HG02885 (cell line): ENCODE measurements around the gene BLOC1S3.

Source experiments
- ATAC-seq: cut with Tn5 transposase; IDR thresholded peaks from one replicate; pipeline ENCODE4 v1.9.1; 2021; ENCODE audit warnings: mild to moderate bottlenecking; ENCODE audit not compliant: unreplicated experiment, poor library complexity

The BLOC1S3 gene

DNA sequence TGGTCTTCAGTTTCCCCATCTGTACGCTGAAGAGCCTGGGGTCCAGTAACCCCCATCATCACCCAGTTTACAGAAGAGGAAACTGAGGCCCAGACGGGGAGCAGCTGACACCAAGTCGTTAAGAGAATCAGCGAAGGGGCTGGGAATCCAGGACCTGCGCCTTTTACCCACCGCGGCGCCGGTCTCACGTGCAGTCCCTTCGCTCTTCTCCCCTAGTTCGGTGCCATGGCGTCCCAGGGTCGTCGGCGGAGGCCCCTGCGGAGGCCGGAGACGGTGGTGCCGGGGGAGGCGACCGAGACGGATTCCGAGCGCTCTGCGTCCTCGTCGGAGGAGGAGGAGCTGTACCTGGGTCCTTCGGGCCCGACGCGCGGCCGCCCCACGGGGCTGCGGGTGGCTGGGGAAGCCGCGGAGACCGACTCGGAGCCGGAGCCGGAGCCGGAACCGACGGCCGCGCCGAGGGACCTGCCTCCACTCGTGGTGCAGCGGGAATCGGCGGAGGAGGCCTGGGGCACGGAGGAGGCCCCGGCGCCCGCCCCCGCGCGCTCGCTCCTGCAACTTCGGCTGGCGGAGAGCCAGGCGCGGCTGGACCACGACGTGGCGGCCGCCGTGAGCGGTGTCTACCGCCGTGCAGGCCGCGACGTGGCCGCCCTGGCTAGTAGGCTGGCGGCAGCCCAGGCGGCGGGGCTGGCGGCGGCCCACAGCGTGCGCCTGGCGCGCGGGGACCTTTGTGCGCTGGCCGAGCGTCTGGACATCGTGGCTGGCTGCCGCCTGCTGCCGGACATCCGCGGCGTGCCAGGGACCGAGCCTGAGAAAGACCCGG, 698 bp downstream of the BLOC1S3 start:
- no peak for ATAC-seq

DNA sequence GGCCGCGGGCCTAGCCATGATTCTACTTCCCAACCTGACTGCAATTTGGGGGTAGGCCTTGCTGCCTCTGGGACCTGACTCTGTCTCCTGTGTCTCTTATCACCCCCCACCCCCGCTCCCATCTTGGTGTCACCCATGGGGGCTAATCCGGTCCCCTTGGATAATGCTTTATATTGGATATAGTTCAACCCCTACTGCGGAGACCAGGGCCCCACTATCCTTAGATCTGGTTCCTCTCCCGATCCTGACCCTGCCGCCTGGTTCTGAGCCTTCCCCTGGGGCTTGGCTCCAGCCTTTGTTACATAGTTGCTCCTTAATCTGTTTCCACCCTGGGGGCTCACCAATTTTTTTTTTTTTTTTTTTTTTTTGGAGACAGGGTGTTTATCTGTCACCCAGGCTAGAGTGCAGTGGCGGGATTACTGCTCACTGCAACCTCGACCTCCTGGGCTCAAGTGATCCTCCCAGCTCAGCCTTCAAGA, 1.3 kb downstream of the BLOC1S3 start:
- no peak for ATAC-seq

DNA sequence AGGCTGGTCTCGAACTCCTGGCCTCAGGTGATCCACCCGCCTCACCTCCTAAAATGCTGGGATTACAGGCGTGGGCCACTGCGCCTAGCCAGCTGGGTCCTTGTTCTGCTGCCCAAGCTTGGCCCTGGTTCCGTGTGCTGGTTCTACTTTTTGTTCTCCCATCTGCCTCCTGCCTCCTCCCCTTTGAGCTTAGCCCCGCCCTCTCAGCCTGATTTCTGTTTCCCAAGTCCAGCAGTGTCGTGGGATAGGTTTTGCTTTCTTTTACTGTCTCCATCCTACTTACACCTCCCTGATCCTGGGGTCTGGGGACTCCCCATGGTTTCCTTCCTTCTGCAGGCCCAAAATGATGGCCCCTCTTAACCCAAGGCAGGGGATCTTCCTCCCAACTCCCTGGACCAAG, 2.4 kb downstream of the BLOC1S3 start:
- ATAC-seq = no peak

DNA sequence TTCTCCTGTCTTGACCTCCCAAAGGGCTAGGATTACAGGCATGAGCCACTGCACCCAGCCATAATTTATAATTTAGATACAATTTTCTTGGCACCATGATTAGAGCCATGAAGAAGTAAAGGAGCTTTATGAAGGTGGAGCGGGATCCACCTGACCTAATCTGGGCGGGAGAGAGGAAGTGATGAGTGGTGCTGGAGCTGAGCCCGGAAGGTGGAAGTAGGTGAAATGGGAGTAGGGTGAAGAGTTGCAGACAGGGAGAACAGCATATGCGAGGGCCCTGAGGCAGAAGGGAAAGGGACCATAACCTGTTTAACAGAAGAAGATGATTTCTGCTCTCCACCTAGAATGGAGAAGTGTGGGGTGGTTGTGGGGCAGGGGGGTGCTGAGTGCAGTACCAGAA, 4.2 kb downstream of the BLOC1S3 start:
- no peak for ATAC-seq

DNA sequence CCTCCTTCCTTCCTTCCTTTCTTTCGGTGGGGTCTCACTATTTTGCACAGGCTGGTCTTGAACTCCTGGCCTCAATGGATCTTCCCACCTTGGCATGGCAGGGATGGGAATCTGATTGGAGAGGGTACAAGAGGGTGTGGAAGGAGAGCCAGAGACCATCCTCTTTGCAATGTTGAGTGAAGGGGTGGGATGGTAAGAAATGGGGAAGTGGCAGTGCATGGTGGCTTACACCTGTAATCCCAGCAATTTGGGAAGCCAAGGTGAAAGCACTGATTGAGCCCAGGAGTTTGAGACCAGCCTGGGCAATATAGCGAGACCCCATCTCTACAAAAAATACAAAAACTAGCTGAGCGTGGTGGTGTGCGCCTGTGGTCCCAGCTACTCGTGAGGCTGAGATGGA, 5.5 kb downstream of the BLOC1S3 start:
- no peak for ATAC-seq

DNA sequence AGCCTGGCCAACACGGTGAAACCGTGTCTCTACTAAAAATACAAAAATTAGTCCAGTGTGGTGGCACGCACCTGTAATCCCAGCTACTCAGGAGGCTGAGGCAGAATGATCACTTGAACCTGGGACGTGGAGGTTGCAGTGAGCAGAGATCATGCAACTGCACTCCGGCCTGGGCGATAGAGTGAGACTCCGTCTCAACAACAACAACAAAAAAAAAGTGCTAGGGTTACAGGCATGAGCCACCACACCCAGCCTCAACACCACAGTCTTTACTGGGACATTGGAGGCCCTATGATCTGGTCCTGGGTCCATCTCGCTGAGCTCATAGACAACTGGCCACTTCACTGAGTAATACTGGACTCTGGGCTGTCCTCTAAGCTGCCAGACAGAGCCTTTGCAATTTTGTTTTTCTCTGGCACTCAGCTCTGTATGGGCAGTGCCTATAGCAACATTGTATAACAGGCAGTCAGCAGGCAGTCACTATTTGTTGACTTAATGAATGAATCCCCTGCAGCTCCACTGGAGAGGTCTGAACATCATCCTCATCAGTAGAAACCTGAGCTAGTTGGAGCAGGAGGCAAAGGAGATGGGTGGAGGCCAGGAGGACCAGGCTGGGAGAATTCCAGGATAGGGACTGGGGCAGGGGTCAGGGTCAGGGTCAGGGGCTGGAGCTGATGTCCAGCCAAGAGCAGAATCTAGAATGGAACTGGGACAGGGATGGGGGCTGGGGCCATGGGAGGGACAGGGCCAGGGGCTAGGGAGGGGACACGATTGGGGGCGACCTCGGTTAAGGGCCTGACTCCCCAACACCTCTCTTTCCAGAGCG, 8.1 kb downstream of the BLOC1S3 start:
- no peak for ATAC-seq

DNA sequence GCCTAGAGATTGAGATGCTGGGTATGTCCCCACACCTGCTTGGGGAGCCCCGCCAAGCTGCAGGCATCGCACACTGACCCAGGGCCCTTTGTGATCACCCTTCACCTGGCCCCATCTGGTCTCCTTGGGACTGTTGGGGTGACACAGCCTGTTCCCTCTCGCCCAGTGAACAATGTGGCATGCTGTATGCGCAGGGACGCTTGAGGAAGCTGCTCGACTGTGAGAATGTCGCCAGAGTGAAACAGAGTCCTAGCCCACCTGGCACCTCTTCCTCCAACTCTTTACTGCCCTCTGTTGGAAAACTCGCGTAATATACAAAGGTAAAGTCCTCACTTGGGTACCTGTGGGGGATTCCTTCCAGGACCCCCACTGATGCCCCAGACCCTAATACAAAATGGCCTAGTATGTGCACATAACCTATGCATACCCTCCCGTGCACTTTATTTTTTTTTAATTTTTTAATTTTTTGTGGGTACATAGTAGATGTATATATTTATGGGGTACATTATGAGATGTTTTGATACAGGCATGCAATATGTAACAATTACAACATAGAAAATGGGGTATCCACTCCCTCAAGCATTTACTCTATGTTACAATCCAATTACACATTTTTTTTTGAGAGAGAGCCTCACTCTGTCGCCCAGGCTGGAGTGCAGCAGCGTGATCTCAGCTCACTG, 9.0 kb downstream of the BLOC1S3 start:
- no peak for ATAC-seq

DNA sequence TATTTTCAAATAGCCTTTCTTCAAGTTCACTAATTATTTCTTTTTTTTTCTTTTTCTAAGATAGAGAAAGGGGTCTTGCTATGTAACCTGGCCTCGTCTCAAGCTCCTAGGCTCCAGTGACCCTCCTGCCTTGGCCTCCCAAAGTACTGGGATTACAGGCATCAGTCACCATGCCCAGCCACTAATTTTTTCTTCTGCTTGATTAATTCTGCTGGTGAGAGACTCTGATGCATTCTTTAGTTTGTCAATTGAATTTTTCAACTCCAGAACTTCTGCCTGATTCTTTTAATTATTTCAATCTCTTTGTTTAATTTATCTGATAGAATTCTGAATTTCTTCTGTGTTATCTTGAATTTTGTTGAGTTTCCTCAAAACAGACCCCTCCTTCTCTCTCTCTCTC, 11.4 kb downstream of the BLOC1S3 start:
- no peak for ATAC-seq

DNA sequence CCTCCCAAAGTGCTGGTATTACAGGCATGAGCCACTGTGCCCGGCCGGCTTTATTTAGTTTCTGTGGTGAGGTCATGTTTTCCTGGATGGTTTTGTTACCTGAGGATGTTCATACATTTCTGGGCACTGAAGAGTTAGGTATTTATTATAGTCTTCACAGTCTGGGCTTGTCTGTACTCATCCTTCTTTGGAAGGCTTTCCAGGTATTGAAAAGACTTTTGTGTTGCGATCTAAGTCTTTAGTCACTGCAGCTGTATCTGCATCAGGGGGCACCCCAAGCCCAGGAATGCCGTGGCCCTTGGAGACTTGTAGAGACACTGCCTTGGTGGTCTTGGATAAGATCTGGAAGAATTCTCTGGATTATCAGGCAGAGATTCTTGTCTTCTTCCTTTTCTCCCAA, 12.8 kb downstream of the BLOC1S3 start:
- ATAC-seq = no peak

DNA sequence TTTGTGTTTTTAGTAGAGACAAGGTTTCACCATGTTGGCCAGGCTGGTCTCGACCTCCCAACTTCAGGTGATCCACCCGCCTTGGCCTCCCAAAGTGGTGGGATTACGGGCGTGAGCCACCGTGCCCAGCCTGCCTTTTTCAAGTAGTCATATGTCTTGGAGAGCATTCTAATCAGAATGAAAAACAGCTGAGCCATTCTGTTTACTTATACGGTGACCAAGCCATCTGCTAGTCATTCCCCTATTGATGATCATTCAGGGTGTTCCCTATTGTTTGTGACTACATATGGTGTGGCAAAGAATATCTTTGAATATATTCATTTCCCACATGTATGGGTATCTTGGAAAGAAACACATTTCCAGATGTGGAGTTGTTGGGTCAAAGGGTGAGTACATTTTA, 17.2 kb downstream of the BLOC1S3 start:
- no peak for ATAC-seq

DNA sequence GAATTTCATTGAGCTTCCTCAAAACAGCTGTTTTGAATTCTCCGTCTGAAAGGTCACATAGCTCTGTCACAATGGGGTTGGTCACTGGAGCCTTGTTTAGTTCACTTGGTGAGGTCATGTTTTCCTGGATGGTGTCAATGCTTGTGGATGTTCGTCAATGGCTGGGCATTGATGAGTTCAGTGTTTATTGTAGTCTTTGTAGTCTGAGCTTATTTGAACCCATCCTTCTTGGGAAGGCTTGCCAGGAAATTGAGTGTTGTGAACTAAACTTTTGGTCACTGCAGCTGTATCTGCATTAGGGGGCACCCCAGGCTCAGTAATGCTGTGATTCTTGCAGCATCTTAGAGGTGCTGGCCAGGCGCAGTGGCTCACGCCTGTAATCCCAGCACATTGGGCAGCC, 22.0 kb downstream of the BLOC1S3 start:
- no peak for ATAC-seq

DNA sequence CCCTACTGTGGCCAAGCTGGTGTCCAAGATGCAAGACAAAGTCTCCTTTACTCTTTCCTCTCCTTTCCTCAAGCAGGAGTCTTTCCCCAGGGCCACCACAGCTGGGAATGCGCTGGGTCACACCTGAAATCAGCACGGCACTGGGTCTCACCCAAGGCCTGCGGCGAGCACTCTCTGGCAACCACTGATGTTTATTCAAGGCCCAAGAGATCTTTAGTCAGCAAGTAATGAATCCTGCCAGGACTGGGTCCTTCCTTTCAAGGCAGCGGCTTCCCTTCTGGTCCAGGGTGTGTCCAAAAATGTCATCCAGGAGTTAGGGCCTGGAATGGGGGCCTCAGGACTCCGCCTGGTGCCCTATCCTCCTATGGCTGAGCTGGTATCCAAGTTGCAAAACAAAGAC, 24.1 kb downstream of the BLOC1S3 start:
- ATAC-seq = no peak

DNA sequence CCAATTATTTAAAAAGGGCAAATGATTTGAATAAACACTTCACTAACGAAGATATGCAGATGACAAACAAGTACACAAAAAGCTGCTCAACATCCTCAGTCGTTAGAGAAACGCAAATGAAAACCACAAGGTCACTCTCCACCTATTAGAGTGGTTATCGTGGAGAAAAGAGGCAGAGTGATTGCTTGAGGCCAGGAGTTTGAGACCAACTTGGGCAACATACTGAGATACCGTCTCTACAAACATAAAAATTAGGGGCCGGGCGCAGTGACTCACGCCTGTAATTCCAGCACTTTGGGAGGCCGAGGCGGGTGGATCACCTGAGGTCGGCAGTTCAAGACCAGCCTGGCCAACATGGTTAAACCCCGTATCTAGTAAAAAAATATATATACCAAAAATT, 27.2 kb downstream of the BLOC1S3 start:
- no peak for ATAC-seq

DNA sequence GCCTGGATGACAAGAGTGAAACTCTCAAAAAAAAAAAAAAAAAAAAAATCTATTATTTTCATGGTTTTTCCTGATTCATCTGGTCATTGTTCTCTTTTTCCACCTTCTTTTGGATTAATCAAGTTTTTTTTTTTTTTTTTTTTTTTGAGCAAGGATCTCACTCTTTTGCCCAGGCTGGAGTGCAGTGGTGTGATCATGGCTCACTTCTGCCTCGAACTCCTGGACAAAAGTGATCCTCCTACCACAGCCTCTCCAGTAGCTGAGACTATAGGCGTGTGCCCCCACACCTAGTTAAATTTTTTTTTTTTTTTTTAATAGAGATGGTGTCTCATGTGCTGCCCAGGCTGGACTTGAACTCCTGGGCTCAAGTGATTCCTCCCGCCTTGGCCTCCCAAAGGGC, 27.7 kb downstream of the BLOC1S3 start:
- no peak for ATAC-seq

DNA sequence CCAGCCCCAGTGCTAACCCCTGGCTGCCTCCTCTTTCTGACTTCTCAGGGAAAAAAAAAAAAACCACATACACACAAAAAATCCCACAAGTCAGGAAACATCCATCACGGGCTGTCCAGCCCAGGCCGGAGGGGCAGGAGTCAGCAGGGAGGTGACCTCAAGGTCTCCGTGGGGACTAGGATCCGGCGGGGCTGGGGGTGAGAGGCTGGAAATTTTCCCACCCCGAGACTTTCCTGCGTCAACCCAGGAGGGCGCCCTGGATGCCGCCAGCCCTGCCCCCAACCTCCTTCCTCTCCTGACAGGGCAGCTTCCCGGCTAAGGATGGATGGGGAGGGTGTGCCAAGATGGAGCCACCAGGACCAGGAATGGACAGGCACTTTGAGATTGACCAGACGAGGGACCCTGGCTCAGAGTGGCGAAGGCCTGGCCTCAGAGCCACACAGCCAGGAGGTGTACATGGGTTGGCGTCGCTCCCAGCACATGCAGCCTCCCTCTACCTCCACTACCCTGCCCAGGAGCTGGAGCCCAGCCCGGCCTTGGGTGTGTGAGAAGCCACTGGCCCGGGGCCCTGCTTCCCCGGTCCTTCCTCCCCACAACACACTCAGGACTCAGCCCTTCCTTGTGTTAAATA, 33.3 kb downstream of the BLOC1S3 start:
- ATAC-seq = no peak

DNA sequence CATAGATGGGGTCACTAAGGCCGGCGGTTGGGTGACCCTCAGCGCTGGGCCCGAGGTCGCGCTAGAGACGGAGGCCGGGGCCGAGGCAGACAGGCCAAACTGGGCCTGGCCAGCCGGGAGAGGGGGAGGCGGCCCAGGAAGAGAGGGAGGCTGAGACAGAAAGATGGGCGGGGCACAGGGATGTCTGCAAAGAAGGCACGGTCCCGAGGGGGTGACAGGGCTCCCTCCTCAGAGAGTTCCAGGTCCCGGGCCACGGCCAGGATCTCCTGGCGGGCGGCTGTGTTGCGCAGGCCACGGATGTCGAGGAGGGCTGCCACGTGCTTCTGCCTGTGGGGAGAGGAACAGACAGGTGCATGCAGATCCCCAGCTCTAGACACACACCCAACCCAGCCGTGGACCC, 34.4 kb downstream of the BLOC1S3 start:
- ATAC-seq = no peak

DNA sequence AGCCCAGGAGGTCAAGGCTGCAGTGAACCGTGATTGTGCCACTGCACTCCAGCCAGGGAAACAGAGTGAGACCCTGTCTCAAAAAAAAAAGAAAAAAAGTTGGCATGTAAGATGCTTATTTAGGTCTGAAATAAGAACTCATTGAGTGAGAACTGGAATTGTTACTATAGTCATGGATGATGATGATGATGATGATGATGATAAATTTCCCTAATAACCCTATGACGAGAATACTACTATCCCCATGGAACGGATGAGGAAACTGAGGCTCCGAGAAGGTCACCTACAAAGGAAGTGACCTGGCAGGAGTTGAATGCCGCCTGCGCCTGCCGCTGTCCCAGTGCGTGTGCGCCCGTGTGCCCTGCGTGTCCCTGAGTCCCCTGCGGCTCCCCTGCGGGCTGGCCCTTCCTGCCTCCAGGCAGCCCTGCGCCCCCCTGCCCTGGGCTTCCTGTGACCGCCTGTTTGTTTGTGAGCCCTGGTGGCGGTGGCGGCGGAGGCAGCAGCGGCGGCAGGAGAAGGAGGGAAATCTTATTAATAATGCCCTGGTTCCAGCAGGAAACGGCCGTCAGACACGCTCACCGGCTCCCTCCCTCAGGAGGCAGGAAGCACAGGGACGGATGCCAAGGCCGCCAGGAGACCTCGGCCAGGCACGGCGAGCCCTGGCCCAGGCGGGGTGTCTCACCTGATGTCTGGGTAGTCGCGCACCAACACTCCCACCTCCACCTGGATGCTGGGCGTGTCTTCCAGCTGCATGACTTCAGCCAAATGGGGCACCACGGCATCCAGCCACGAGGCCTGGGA, 37.0 kb downstream of the BLOC1S3 start:
- ATAC-seq = no peak

DNA sequence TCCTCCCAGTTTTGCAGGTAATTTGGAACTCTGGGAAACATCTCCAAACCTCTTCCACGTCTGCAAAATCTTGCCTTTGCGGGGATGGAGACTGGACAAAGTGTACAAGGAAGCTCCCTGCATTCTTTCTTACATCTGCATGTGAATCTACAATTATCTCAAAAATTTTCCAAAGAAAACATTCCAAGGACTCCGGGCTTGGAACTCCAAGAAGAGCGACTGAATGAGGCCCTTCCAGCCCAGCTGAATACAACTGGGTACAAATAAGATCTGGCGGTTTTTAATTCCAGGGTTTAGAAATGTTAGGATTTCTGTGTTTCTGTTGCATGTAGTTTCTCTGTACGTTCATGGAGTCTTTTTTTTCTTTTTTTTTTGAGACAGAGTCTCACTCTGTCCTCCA, 38.1 kb downstream of the BLOC1S3 start:
- no peak for ATAC-seq

DNA sequence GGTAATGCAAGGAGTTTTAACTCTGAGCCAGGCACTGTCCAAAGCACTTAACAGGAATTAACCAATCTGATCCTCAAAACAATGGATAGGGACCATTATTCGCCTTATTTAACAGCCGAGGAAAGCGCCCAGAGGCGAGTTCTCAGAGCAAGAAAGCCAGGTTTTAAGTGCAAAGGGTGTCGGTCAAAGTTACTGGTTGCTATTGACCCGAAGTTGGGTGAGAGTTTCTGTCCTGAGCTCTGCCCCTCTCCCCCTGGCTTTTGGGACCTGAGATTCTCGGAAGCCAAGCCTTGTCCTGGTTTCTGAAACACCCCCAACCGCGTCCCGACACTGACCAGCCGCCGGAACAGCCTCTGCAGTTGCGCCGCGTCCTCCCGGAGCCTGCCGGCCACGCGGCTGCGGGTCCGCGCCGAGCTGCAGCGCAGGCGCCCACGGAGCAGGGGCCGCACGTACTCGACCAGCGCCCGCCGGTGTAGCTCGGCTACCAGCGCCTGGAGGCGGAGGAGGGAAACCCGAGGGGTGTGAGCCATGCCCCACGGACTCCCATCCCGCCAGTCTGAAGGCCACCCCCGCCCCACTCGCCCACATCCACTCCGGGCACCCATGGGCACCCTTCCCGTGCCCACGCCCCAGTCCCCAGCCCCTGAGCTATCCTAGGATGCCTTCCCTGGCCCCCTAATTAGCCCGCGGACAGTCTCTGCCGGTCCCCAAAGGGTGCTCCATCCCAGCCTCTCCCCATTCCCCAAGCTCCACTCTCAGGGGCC, 38.8 kb downstream of the BLOC1S3 start:
- ATAC-seq = no peak
